Lung (tissue), 12 donors: ENCODE measurements around the gene EDARADD. TPM values are rescaled to one million over a fixed set of nuclear protein-coding genes. Genes with fewer than 3 reads are reported as not detected.

Source experiments
- ATAC-seq: fragments of 200-7000 bp; cut with Tn5 transposase; one replicate; pipeline ENCODE4 v1.9.1; 2020; ENCODE audit warnings: moderate number of reproducible peaks; ENCODE audit not compliant: insufficient read depth, low FRiP score
- DNase-seq, 3 donors: peaks; one replicate each; pipeline ENCODE4 v3.0.0-alpha.2; 2013 to 2017
- H3K27ac ChIP-seq, 2 donors: one replicate each; pipeline ENCODE4 v1.5.1; 2013; ENCODE audit warnings: mild to moderate bottlenecking in 2 of 2, moderate library complexity in 2 of 2, control low read depth in 1 of 2, inconsistent platforms in 1 of 2, low read depth in 1 of 2, low read length in 1 of 2
- H3K27me3 ChIP-seq, 3 donors: one replicate each; pipeline ENCODE4 v1.5.1; 2013; ENCODE audit warnings: low read length in 2 of 3; ENCODE audit not compliant: control insufficient read depth in 3 of 3, insufficient read depth in 3 of 3
- H3K36me3 ChIP-seq, 4 donors: one replicate each; pipeline ENCODE4 v1.5.1; 2013; ENCODE audit warnings: low read length in 4 of 4, mild to moderate bottlenecking in 1 of 4, moderate library complexity in 1 of 4; ENCODE audit not compliant: control insufficient read depth in 4 of 4, insufficient read depth in 4 of 4
- H3K4me1 ChIP-seq, 5 donors: one replicate each; pipeline ENCODE4 v1.5.1; 2013; ENCODE audit warnings: low read length in 5 of 5, mild to moderate bottlenecking in 2 of 5, moderate library complexity in 1 of 5; ENCODE audit not compliant: control insufficient read depth in 5 of 5, insufficient read depth in 5 of 5
- H3K4me3 ChIP-seq: one replicate; pipeline ENCODE4 v1.5.1; 2013; ENCODE audit warnings: mild to moderate bottlenecking, control low read depth, moderate library complexity
- H3K9ac ChIP-seq, 2 donors: one replicate each; pipeline ENCODE4 v1.5.1; 2013; ENCODE audit warnings: low read length in 2 of 2, control low read depth in 1 of 2; ENCODE audit not compliant: insufficient read depth in 1 of 2
- H3K9me3 ChIP-seq, 4 donors: one replicate each; pipeline ENCODE4 v1.5.1; 2013; ENCODE audit warnings: low read length in 3 of 4, mild to moderate bottlenecking in 1 of 4, moderate library complexity in 1 of 4; ENCODE audit not compliant: control insufficient read depth in 4 of 4, insufficient read depth in 3 of 4
- WGBS, 2 donors: extraction: QIAGEN DNeasy Blood & Tissue Kit; methylation state at CpG; one replicate each; pipeline ENCODE4 v1.1.7; 2013; 5-methylcytosine and 5-hydroxymethylcytosine counted together
- polyA plus RNA-seq, 2 donors: library from polyadenylated mRNA; stranded (reverse); fragments of 200-250 nt; gene quantifications; one replicate each; pipeline ENCODE4 v1.2.1, GENCODE V29; 2013
- total RNA-seq, 2 donors: library from RNA; depleted of rRNA in 1 of 2; stranded (reverse); fragments of >200 nt in 1 of 2; gene quantifications; one replicate each; pipeline ENCODE4 v1.2.1, GENCODE V29; 2014 to 2021
- TF ChIP-seq, protein P1 (sequence below): IDR thresholded peaks from 2 replicates; pipeline ENCODE4 v1.5.1; 2012; ENCODE audit warnings: mild to moderate bottlenecking; ENCODE audit errors: control extremely low read depth, extremely low read depth
- donor health status: control.
- donor health status: control.
- donor health status: Bipolar disorder and iron deficiency.
- donor health status: healthy.
- donor health status: DM: yes; HTN: yes; CAD: no.

Gene EDARADD
- total and polyA plus RNA-seq, 4 donors: 0.37 to 2.3 (median 1.1) TPM

DNA sequence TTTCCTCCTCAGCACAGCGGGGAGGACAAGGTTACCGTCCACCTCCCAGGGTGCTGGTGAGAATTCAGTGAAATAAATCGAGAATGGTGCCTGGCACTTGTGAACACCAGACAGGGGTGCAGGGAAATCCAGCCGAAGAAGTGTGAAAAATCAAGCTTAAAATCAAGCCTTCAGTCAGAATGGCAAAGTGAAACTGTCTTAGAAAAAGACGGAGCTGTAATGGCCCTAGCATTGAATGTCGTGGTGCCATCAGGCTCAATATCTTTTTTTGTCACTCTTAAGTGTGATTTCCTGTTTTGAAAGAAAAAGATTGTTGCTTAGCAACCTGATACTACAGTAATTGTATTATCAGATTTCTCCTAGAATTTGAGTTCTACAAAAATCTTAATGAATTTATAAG lies 22.1 kb downstream of the EDARADD start:
- peak in 2 of 3 donors; percentile 73 to 78 for DNase-seq
- Histone ChIP-seq H3K4me3 (no peak overlapping the region), H3K36me3 (no peaks in the 10 kb centered on the region), H3K4me1 (peaks cover 0 to 10% (median 0%) of the 10 kb centered on the region in 5 donors), H3K27ac (no peak overlapping the region), H3K27me3 (no peaks in the 10 kb centered on the region), H3K9ac (no peak overlapping the region), H3K9me3 (peaks cover 0 to 2% (median 0%) of the 10 kb centered on the region in 4 donors)
- no peak for ATAC-seq
- 52 to 62% methylated on average over 6 of the region's 6 CpGs for WGBS, 2 donors
- TF ChIP-seq, protein P1, sequence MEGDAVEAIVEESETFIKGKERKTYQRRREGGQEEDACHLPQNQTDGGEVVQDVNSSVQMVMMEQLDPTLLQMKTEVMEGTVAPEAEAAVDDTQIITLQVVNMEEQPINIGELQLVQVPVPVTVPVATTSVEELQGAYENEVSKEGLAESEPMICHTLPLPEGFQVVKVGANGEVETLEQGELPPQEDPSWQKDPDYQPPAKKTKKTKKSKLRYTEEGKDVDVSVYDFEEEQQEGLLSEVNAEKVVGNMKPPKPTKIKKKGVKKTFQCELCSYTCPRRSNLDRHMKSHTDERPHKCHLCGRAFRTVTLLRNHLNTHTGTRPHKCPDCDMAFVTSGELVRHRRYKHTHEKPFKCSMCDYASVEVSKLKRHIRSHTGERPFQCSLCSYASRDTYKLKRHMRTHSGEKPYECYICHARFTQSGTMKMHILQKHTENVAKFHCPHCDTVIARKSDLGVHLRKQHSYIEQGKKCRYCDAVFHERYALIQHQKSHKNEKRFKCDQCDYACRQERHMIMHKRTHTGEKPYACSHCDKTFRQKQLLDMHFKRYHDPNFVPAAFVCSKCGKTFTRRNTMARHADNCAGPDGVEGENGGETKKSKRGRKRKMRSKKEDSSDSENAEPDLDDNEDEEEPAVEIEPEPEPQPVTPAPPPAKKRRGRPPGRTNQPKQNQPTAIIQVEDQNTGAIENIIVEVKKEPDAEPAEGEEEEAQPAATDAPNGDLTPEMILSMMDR: no peak

GRCh38 chr1:236417336-236417735 lies 23.2 kb downstream of the EDARADD start:
- Histone ChIP-seq H3K4me3 (no peak overlapping the region), H3K27ac (no peak overlapping the region), H3K9me3 (peaks cover 0 to 2% (median 0%) of the 10 kb centered on the region in 4 donors), H3K36me3 (no peaks in the 10 kb centered on the region), H3K4me1 (peaks cover 0 to 10% (median 0%) of the 10 kb centered on the region in 5 donors), H3K27me3 (no peaks in the 10 kb centered on the region), H3K9ac (no peak overlapping the region)
- DNase-seq: no peak
- WGBS, 2 donors: 76 to 86% methylated on average over 3 of the region's 3 CpGs
- TF ChIP-seq, protein P1: no peak
- ATAC-seq: no peak

GRCh38 chr1:236419502-236419901 lies 25.4 kb downstream of the EDARADD start:
- Histone ChIP-seq H3K36me3 (no peaks in the 10 kb centered on the region), H3K27ac (no peak overlapping the region), H3K27me3 (no peaks in the 10 kb centered on the region), H3K9ac (no peak overlapping the region), H3K4me3 (no peak overlapping the region), H3K4me1 (peaks cover 0 to 10% (median 0%) of the 10 kb centered on the region in 5 donors), H3K9me3 (peaks cover 0 to 2% (median 0%) of the 10 kb centered on the region in 4 donors)
- ATAC-seq (no peak), DNase-seq (no peak)
- TF ChIP-seq, protein P1: no peak
- WGBS, 2 donors: 91 to 96% methylated on average over 7 of the region's 7 CpGs

GRCh38 chr1:236421022-236421421 lies 26.9 kb downstream of the EDARADD start:
- peaks cover 0 to 8% (median 0%) of the 10 kb centered on the region in 5 donors for H3K4me1 ChIP-seq
- no peak overlapping the region for H3K4me3 ChIP-seq
- no peaks in the 10 kb centered on the region for H3K36me3 ChIP-seq
- no peak overlapping the region for H3K9ac ChIP-seq
- peaks cover 0 to 2% (median 0%) of the 10 kb centered on the region in 4 donors for H3K9me3 ChIP-seq
- no peak overlapping the region for H3K27ac ChIP-seq
- TF ChIP-seq, protein P1: no peak
- ATAC-seq (no peak), DNase-seq (no peak)
- 82% methylated on average over 4 of the region's 4 CpGs; no CpG with 5 or more reads in 1 of the 2 donors for WGBS, 2 donors
- H3K27me3 ChIP-seq: no peaks in the 10 kb centered on the region
